ENCODE data around the gene CPE.

The CPE gene

DNA sequence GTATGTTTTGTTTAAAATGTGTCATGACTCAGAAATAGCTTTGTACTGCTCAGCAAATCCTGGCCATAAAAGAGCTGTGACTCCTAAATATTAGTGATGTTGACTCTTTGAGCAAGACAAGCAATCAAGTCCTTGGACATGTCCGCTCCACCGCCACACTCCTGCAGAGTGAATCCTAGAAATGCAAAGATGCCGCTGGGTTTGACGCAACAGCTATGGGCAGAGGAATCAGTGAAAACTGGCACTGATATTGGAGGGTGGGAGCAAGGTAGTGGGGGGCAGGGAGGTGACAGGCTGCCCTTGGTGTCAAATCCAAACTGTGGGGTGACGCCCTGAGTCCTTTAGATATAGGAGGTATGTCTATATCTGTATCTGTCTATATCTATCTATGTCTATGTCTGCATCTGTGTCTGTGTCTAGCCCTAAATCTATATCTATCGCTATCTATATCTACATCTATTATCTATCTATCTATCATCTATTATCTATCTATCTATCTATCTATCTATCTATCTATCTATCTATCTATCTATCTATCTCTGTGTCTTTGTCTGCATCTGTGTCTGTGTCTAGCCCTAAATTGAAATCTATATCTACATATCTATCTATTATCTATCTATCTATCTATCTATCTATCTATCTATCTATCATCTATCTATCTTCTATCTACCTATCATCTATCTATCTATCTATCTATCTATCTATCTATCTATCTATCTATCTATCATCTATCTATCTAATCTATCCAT, 129.7 kb downstream of the CPE start:
- no peak for DNase-seq (ENCODE audit: low spot score)

- DNase-seq (ENCODE audit: low spot score) = no peak
Observed at GRCh38 chr4:165512424-165512823, 133.6 kb downstream of the CPE start.

GRCh38 chr4:165514739-165515138, 135.9 kb downstream of the CPE start:
- no peak for DNase-seq (ENCODE audit: low spot score)

GRCh38 chr4:165515201-165515600, 136.4 kb downstream of the CPE start:
- DNase-seq (ENCODE audit: low spot score) = no peak

- DNase-seq (ENCODE audit: low spot score) = no peak
Observed at GRCh38 chr4:165516281-165516833, 137.5 kb downstream of the CPE start.

- DNase-seq (ENCODE audit: low spot score) = no peak
Observed at GRCh38 chr4:165517216-165517615, 138.4 kb downstream of the CPE start.

- no peak for DNase-seq (ENCODE audit: low spot score)
Observed at GRCh38 chr4:165518024-165518616, 139.3 kb downstream of the CPE start.

GRCh38 chr4:165518686-165519085, 139.9 kb downstream of the CPE start:
- DNase-seq (ENCODE audit: low spot score) = no peak

- DNase-seq (ENCODE audit: low spot score) = no peak
Observed at GRCh38 chr4:165519591-165519990, 140.8 kb downstream of the CPE start.

- DNase-seq (ENCODE audit: low spot score) = no peak
Observed at GRCh38 chr4:165520086-165520485, 141.3 kb downstream of the CPE start.

DNA sequence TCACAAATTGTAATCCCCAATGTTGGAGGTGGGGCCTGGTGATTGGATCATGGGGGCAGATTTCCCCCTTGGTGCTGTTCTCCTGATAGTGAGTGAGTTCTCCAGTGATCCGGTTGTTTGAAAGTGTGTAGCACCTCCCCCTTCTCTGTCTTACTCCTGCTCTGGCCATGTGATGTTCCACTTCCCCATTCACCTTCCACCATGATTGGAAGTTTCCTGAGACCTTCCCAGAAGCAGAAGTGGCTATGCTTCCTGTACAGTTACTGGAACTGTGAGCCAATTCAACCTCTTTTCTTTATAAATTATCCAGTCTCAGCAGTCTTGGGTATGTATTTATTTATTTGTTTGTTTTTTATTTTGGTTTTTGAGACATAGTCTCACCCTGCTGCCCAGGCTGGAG, 143.2 kb downstream of the CPE start:
- DNase-seq (ENCODE audit: low spot score) = no peak

DNA sequence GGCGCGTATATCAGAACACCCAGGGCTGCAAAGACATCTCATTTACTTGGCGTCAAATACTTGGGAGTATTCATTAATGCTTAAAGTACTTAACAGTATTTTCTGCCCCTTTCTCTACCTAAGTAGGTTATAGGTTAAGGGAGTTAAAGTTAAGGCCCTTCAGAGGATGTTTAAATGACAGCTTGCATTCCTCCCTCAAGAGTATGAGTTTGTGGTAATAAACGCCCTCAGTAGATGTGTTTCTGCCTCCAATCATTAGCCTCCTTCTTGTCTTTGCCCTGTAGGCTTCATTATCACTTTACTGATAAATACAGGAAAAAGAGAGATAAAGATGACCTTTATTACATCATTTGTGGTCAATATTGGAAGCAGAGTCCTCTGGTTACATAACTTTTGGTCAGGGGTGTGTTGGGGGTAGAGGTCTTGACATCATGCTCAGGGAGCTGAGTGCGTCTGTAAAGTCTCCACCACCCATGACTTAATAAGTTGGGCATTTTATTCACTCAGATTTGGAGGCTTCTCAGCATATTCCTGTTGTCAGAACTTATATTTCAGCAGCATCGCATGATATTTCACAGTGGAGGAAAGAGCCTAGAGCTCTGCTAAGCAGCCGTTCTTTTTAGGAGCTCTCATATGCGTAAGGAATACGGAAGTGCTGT, 145.9 kb downstream of the CPE start:
- no peak for DNase-seq (ENCODE audit: low spot score)

DNA sequence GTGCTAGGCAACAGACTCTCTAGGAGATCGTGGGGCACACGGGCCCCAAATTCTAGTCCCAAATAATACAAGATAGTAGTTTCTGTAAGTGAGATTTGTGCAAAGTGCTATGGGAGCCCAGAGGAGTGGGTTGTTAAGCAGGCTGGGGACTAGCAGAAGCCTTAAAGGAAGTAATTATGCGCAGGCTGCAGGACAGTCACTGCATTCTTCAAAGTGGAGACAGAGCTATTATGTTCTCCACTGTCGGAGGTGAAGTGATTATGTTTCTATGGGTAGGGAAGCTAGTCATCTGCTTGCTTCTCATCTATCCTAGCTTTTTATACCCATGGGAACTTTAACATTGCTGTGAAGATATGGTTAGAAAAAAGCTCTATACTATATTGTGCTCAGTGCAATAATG, 154.2 kb downstream of the CPE start:
- no peak for DNase-seq (ENCODE audit: low spot score)

- DNase-seq (ENCODE audit: low spot score) = peak; percentile 67
Observed at GRCh38 chr4:165537028-165537648, 158.3 kb downstream of the CPE start.

DNA sequence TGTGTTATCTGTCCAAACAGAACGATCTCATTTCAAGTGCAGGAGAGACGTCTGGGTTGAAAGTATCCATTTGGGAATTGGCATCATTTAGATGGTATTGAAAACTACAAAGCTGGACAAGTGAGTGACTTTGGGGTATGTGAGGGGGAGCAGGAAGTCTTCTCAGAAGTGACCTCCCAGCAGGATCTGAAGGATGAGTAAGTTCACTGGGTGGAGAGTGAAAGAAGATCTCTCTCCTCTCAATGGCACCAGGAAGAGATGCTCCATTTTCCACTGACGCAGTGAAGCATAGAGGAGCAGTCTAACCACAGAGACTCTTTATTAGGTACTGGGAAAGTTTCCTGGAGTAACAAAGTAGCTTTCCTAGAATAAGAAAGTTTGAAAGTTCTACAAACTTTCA, 161.0 kb downstream of the CPE start:
- no peak for DNase-seq (ENCODE audit: low spot score)

- no peak for DNase-seq (ENCODE audit: low spot score)
Observed at GRCh38 chr4:165540206-165540830, 161.5 kb downstream of the CPE start.

GRCh38 chr4:165541851-165542459, 163.1 kb downstream of the CPE start:
- DNase-seq (ENCODE audit: low spot score) = no peak

DNA sequence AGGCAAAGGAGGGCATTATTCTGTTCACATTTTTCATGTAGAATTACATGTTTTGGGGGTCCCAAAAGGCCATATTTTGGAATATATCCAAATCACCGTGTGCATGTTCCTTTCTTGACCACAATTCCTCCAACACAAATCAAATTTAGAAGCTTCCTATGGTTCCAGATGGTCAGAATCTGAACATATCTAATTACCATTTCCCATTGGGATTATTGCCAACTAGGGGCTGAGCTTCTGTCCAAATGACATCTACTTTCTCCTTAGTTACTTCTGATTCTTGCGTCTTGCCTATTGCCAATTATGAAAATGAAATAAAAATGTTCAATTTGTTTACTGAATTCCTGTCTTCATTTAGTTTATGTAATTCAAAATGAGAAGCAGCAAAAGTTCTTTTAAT, 163.7 kb downstream of the CPE start:
- DNase-seq (ENCODE audit: low spot score) = no peak
